NCI-H446 (cell line): ENCODE results near the gene TUBG2.
"Not testable (repeated sequence)": the region's sequence is repeated elsewhere in the genome, so short reads cannot be mapped to it uniquely, and the experiment has no call there.

Experiments
- DNase-seq, 2 experiments: peaks; one replicate each; lab custom pipeline; 2025; lab: John Stamatoyannopoulos, UW

Gene TUBG2

GRCh38 chr17:42653179-42654124 is 5.6 kb upstream of the TUBG2 start:
- DNase-seq: no peak

- DNase-seq: no peak
Measured at GRCh38 chr17:42655528-42655927, 3.6 kb upstream of the TUBG2 start.

GRCh38 chr17:42657824-42658588 is 1.1 kb upstream of the TUBG2 start:
- no peak for DNase-seq

GRCh38 chr17:42659932-42660274 is 819 bp downstream of the TUBG2 start:
- DNase-seq: not testable (repeated sequence)

GRCh38 chr17:42660692-42661345 is 1.7 kb downstream of the TUBG2 start:
- DNase-seq: no peak

GRCh38 chr17:42665581-42666001 is 6.5 kb downstream of the TUBG2 start:
- DNase-seq: no peak

GRCh38 chr17:42666126-42666525 is 7.0 kb downstream of the TUBG2 start:
- DNase-seq: not testable (repeated sequence)

- DNase-seq: peak in 1 of 2 experiments; percentile 58
Measured at GRCh38 chr17:42667088-42667951, 8.2 kb downstream of the TUBG2 start.

- DNase-seq: no peak
Measured at GRCh38 chr17:42669705-42669976, 10.6 kb downstream of the TUBG2 start.

GRCh38 chr17:42669977-42670788 is 11.1 kb downstream of the TUBG2 start:
- no peak for DNase-seq

GRCh38 chr17:42670789-42671657 is 11.9 kb downstream of the TUBG2 start:
- no peak for DNase-seq

GRCh38 chr17:42672038-42672437 is 13.0 kb downstream of the TUBG2 start:
- no peak for DNase-seq

GRCh38 chr17:42673266-42673884 is 14.3 kb downstream of the TUBG2 start:
- DNase-seq: no peak

- DNase-seq: no peak
Measured at GRCh38 chr17:42673885-42674754, 15.0 kb downstream of the TUBG2 start.

GRCh38 chr17:42674755-42675347 is 15.8 kb downstream of the TUBG2 start:
- DNase-seq: no peak

GRCh38 chr17:42675348-42675964 is 16.4 kb downstream of the TUBG2 start:
- peak in 1 of 2 experiments; percentile 20 for DNase-seq

- DNase-seq: peak in 1 of 2 experiments; percentile 26
Measured at GRCh38 chr17:42675965-42676423, 16.9 kb downstream of the TUBG2 start.
